Measurements from ENCODE around the gene DECR2. TPM values are rescaled to one million over a fixed set of nuclear protein-coding genes. Genes with fewer than 3 reads are reported as not detected.

Gene DECR2
- total and polyA plus RNA-seq, 10 of the 15 experiments (the other 5 are each of a cell fraction or from before 2014, with no cell fraction given) = 0.53 to 20.3 (median 6.0) TPM

- ChIA-PET CTCF (no interaction called here), POLR2A (no interaction called here), SMC1A (ENCODE audit: uncharacterized antibody, unreplicated experiment) (interaction anchor here (1.3 kb wide), 1 partner anchor 8 kb away, joined by 3 read pairs; no protein-coding TSS in a partner anchor), RAD21 (ENCODE audit: unreplicated experiment) (no interaction called here)
- ATAC-seq = no peak
- Histone ChIP-seq H3K27me3 (replicated peaks in 1 of 2; ENCODE audit: control insufficient read depth in 2 of 2, insufficient read depth in 2 of 2, low read length in 1 of 2) (no peaks in the 10 kb centered on the region), H3K4me3 (no peak overlapping the region), H3K9me3 (replicated peaks; ENCODE audit: control insufficient read depth, insufficient read depth, low read length) (no peaks in the 10 kb centered on the region), H3K9ac (ENCODE audit: control insufficient read depth, insufficient read depth, low read length) (no peak overlapping the region), H4K20me1 (ENCODE audit: control insufficient read depth, insufficient read depth) (no peaks in the 10 kb centered on the region), H3K4me1 (ENCODE audit: control insufficient read depth, insufficient read depth, low read length) (peaks cover 5% of the 10 kb centered on the region), H3K79me2 (ENCODE audit: control insufficient read depth, insufficient read depth, low read length) (no peaks in the 10 kb centered on the region; the same call in 1 of the 2 replicates), H3K27ac (ENCODE audit: control insufficient read depth, insufficient read depth) (no peak overlapping the region), H3K4me2 (ENCODE audit: control insufficient read depth, insufficient read depth) (no peak overlapping the region), H2AFZ (ENCODE audit: control insufficient read depth, low read depth, low read length) (no peak overlapping the region), H3K36me3 (ENCODE audit: control insufficient read depth in 2 of 2, insufficient read depth in 2 of 2, low read length in 1 of 2) (no peaks in the 10 kb centered on the region; a peak in 1 of 4 replicates)
- in situ Hi-C loops (cut with MboI) = no loop called here
- TF ChIP-seq BCL11A (IDR thresholded peaks at IDR 0.05; ENCODE audit: low read depth, low read length) = no peak
- no peak for TF ChIP-seq TCF7 (IDR thresholded peaks at IDR 0.05; ENCODE audit: borderline replicate concordance)
- no peak for TF ChIP-seq SMARCA5 (IDR thresholded peaks at IDR 0.05)
- no peak for TF ChIP-seq SP1 (IDR thresholded peaks at IDR 0.05; ENCODE audit: low read depth, low read length)
- no peak for TF ChIP-seq RELB (IDR thresholded peaks at IDR 0.05; ENCODE audit: low read depth)
- no peak for TF ChIP-seq ATF2 (IDR thresholded peaks at IDR 0.05; ENCODE audit: low read length)
- BruUV-seq (replicated peaks) = no TSS peak
- 67% methylated on average over 4 of the region's 4 CpGs for WGBS (ENCODE audit: insufficient coverage, insufficient replicate concordance, low lambda C conversion rate, missing lambda C conversion rate)
- DNase-seq (ENCODE audit: low read depth, low spot score) = no peak
- no peak for FAIRE-seq
- intact Hi-C loops (cut with micrococcal nuclease; ENCODE audit: unreplicated experiment) = no loop called here
Observed at GRCh38 chr16:445566-445965, 43.9 kb downstream of the DECR2 start.

Data from GM12878 (cell line).